HepG2 (cell line): Measurements from ENCODE around the gene SLC27A1. TPM values are rescaled to one million over a fixed set of nuclear protein-coding genes. Genes with fewer than 3 reads are reported as not detected.
A peak's percentile ranks its signal among the peaks of the same experiment; 100 is the strongest.

Experiments used
- CBFB ChIP-seq: sonication (generic); formaldehyde crosslinking; IDR thresholded peaks from 2 replicates; pipeline ENCODE4 v1.4.0; 2020; ENCODE audit warnings: missing genetic modification reagents
- CHD4 ChIP-seq: fragments of 200-600 bp; sonication (generic); IDR thresholded peaks from 2 replicates; pipeline ENCODE4 v1.7.0; 2017; ENCODE audit warnings: mild to moderate bottlenecking, low read length, borderline replicate concordance
- HNRNPL ChIP-seq: fragments of 200-400 bp; formaldehyde crosslinking; IDR thresholded peaks from 2 replicates; pipeline ENCODE4 v1.6.1; 2017; ENCODE audit warnings: mild to moderate bottlenecking, low read depth, low read length
- HOXD1 ChIP-seq: sonication (generic); formaldehyde crosslinking; IDR thresholded peaks from 2 replicates; pipeline ENCODE4 v1.5.0; 2020; ENCODE audit warnings: missing genetic modification reagents
- KDM5A ChIP-seq: fragments of 200-600 bp; sonication (generic); IDR thresholded peaks from 2 replicates; pipeline ENCODE4 v1.7.0; 2018; ENCODE audit warnings: antibody characterized with exemption, mild to moderate bottlenecking, low read length, borderline replicate concordance
- RAD21 ChIP-seq: fragments of 450-650 bp; formaldehyde crosslinking; IDR thresholded peaks from 2 replicates; pipeline ENCODE4 v1.5.0; 2020; ENCODE audit warnings: mild to moderate bottlenecking
- SKI ChIP-seq: fragments of 450-650 bp; IDR thresholded peaks from one replicate; pipeline ENCODE4 v1.6.1; 2018; ENCODE audit warnings: mild to moderate bottlenecking; ENCODE audit not compliant: partially characterized antibody
- TGIF2 ChIP-seq: IDR thresholded peaks from 2 replicates; pipeline ENCODE4 v1.6.1; 2016; ENCODE audit warnings: control low read depth, missing compliant biosample characterization
- ZMAT3 ChIP-seq: sonication (generic); formaldehyde crosslinking; conservative IDR thresholded peaks from 2 replicates; pipeline ENCODE4 v1.7.0; 2021; ENCODE audit warnings: missing genetic modification reagents
- ZNF331 ChIP-seq: sonication (generic); formaldehyde crosslinking; IDR thresholded peaks from 2 replicates; pipeline ENCODE4 v1.4.0; 2020; ENCODE audit warnings: missing genetic modification reagents
- ZNF563 ChIP-seq: sonication (generic); formaldehyde crosslinking; IDR thresholded peaks from 2 replicates; pipeline ENCODE4 v1.8.0; 2022; ENCODE audit warnings: mild to moderate bottlenecking, moderate library complexity, missing genetic modification reagents
- ZNF737 ChIP-seq: sonication (generic); formaldehyde crosslinking; IDR thresholded peaks from 2 replicates; pipeline ENCODE4 v1.5.0; 2020; ENCODE audit warnings: missing genetic modification reagents, mild to moderate bottlenecking, borderline replicate concordance
- ZSCAN20 ChIP-seq: sonication (generic); formaldehyde crosslinking; IDR thresholded peaks from 2 replicates; pipeline ENCODE4 v1.4.0; 2020; ENCODE audit warnings: missing genetic modification reagents, mild to moderate bottlenecking, borderline replicate concordance
- polyA plus RNA-seq, 8 experiments: library from polyadenylated mRNA; depleted of rRNA in 3 of 8; stranded (reverse) in 7 of 8; unstranded in 1 of 8; fragments of >200 nt; fragmentation: Illumina TruSeq in 4 of 8; extraction: Trizol in 4 of 8; gene quantifications; 2 replicates each; pipeline versions ENCODE4 v1.2.1 to v1.2.3, GENCODE V29; 2011 to 2016; ENCODE audit warnings: low read depth in 4 of 8, missing spikeins in 1 of 8, mixed read lengths in 1 of 8; ENCODE audit not compliant: insufficient read depth in 1 of 8
- total RNA-seq, 5 experiments: library from RNA; depleted of rRNA; stranded (reverse); fragments of >200 nt; fragmentation: Illumina TruSeq; extraction: Trizol; gene quantifications; 2 replicates each; pipeline ENCODE4 v1.2.3, GENCODE V29; 2016; ENCODE audit warnings: low read depth in 1 of 5
- TF ChIP-seq, protein P1 (sequence below): sonication (generic); formaldehyde crosslinking; IDR thresholded peaks from 2 replicates; pipeline ENCODE4 v1.4.0; 2020; ENCODE audit warnings: missing genetic modification reagents; ENCODE audit errors: not compliant biosample characterization
- TF ChIP-seq, protein P2 (sequence below): sonication (generic); IDR thresholded peaks from 2 replicates; pipeline ENCODE4 v1.6.1; 2016; ENCODE audit warnings: low read depth, borderline replicate concordance
- TF ChIP-seq, protein P3 (sequence below): sonication (generic); formaldehyde crosslinking; IDR thresholded peaks from 2 replicates; pipeline ENCODE4 v1.5.0; 2020; ENCODE audit warnings: missing genetic modification reagents
- TF ChIP-seq, protein P4 (sequence below): sonication (generic); formaldehyde crosslinking; IDR thresholded peaks from 2 replicates; pipeline ENCODE4 v1.4.0; 2020; ENCODE audit warnings: missing genetic modification reagents
- TF ChIP-seq, protein P5 (sequence below): sonication (generic); formaldehyde crosslinking; IDR thresholded peaks from 2 replicates; pipeline ENCODE4 v1.4.0; 2020; ENCODE audit warnings: mild to moderate bottlenecking, missing genetic modification reagents
- TF ChIP-seq, protein P6 (sequence below): sonication (generic); formaldehyde crosslinking; IDR thresholded peaks from 2 replicates; pipeline ENCODE4 v1.4.0; 2020; ENCODE audit warnings: missing genetic modification reagents
- TF ChIP-seq, protein P7 (sequence below): sonication (generic); formaldehyde crosslinking; IDR thresholded peaks from 2 replicates; pipeline ENCODE4 v1.5.0; 2020; ENCODE audit warnings: missing genetic modification reagents

The SLC27A1 gene
- total and polyA plus RNA-seq, 2 of the 13 experiments (the other 11 are each of a cell fraction or from before 2014, with no cell fraction given) = 4.1 to 8.8 TPM

DNA sequence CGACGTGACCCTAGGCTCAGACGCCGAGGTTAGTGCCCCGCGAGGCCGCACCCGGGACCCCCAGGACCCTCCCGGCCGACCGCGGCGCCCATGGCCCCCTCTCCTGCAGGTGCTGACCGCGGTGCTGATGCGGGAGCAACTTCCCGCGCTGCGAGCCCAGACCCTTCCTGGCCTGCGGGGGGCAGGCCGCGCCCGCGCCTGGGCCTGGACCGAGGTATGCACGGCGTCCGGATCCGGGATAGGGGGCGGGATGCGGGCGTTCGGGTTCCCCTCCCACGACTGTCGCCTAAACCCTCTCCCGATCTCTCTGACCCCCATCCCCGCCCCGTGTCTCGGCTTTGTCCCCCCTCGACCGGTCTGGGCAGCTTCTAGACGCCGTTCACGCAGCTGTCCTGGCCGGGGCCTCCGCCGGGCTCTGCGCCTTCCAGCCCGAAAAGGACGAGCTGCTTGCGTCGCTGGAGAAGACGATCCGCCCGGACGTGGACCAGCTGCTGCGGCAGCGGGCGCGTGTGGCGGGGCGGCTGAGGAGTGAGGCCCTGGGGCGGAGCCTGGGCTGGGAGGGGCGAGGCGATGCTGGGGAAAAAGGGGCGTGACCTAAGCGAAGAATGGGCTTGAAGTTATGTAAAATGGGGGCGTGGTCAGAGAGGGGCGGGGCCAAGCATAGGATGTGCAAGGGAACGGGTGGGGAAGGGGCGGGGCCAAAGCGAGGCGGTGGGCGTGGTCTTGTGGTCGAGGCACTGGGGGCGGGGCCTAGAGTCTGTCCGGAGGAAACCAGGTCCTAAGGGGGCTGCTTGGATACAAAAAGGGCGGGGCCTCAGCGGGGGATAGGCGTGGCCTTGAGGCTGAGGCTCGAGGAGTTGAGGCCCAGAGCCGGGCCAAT is 69.2 kb downstream of the SLC27A1 start (continued):
- TF ChIP-seq ZSCAN20 (no peak), TGIF2 (CRISPR knock-in tag) (no peak), SKI (no peak), CBFB (CRISPR knock-in tag) (no peak), RAD21 (CRISPR knock-in tag) (0 out of 2 replicates have a peak, but pooled peaks have one; percentile 25), HOXD1 (CRISPR knock-in tag) (no peak), ZNF331 (CRISPR knock-in tag) (0 out of 2 replicates have a peak, but pooled peaks have one; percentile 16), ZMAT3 (CRISPR knock-in tag) (0 out of 2 replicates have a peak, but pooled peaks have one; percentile 40), HNRNPL (no peak), CHD4 (no peak), ZNF563 (CRISPR knock-in tag) (peak; percentile 66; the same call in 1 of the 2 replicates), ZNF737 (CRISPR knock-in tag) (no peak), KDM5A (no peak)
- TF ChIP-seq, protein P1, sequence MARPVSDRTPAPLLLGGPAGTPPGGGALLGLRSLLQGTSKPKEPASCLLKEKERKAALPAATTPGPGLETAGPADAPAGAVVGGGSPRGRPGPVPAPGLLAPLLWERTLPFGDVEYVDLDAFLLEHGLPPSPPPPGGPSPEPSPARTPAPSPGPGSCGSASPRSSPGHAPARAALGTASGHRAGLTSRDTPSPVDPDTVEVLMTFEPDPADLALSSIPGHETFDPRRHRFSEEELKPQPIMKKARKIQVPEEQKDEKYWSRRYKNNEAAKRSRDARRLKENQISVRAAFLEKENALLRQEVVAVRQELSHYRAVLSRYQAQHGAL = no peak
- TF ChIP-seq, protein P2, sequence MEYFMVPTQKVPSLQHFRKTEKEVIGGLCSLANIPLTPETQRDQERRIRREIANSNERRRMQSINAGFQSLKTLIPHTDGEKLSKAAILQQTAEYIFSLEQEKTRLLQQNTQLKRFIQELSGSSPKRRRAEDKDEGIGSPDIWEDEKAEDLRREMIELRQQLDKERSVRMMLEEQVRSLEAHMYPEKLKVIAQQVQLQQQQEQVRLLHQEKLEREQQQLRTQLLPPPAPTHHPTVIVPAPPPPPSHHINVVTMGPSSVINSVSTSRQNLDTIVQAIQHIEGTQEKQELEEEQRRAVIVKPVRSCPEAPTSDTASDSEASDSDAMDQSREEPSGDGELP = peak; percentile 60; the same call in 1 of the 2 replicates
- TF ChIP-seq, protein P3, sequence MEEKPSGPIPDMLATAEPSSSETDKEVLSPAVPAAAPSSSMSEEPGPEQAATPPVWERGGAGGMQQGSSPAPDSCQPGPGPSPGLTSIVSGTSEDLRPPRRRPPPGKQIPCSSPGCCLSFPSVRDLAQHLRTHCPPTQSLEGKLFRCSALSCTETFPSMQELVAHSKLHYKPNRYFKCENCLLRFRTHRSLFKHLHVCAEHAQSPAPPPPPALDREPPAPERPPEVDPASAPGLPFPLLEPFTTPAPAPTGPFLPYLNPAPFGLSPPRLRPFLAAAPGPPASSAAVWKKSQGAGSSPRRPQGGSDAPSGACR (CRISPR knock-in tag) = 0 out of 2 replicates have a peak, but pooled peaks have one; percentile 49
- TF ChIP-seq, protein P4, sequence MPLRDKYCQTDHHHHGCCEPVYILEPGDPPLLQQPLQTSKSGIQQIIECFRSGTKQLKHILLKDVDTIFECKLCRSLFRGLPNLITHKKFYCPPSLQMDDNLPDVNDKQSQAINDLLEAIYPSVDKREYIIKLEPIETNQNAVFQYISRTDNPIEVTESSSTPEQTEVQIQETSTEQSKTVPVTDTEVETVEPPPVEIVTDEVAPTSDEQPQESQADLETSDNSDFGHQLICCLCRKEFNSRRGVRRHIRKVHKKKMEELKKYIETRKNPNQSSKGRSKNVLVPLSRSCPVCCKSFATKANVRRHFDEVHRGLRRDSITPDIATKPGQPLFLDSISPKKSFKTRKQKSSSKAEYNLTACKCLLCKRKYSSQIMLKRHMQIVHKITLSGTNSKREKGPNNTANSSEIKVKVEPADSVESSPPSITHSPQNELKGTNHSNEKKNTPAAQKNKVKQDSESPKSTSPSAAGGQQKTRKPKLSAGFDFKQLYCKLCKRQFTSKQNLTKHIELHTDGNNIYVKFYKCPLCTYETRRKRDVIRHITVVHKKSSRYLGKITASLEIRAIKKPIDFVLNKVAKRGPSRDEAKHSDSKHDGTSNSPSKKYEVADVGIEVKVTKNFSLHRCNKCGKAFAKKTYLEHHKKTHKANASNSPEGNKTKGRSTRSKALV (CRISPR knock-in tag) = 0 out of 2 replicates have a peak, but pooled peaks have one; percentile 56
- TF ChIP-seq, protein P5, sequence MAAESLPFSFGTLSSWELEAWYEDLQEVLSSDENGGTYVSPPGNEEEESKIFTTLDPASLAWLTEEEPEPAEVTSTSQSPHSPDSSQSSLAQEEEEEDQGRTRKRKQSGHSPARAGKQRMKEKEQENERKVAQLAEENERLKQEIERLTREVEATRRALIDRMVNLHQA = no peak
- TF ChIP-seq, protein P6, sequence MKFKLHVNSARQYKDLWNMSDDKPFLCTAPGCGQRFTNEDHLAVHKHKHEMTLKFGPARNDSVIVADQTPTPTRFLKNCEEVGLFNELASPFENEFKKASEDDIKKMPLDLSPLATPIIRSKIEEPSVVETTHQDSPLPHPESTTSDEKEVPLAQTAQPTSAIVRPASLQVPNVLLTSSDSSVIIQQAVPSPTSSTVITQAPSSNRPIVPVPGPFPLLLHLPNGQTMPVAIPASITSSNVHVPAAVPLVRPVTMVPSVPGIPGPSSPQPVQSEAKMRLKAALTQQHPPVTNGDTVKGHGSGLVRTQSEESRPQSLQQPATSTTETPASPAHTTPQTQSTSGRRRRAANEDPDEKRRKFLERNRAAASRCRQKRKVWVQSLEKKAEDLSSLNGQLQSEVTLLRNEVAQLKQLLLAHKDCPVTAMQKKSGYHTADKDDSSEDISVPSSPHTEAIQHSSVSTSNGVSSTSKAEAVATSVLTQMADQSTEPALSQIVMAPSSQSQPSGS (CRISPR knock-in tag) = no peak
- TF ChIP-seq, protein P7, sequence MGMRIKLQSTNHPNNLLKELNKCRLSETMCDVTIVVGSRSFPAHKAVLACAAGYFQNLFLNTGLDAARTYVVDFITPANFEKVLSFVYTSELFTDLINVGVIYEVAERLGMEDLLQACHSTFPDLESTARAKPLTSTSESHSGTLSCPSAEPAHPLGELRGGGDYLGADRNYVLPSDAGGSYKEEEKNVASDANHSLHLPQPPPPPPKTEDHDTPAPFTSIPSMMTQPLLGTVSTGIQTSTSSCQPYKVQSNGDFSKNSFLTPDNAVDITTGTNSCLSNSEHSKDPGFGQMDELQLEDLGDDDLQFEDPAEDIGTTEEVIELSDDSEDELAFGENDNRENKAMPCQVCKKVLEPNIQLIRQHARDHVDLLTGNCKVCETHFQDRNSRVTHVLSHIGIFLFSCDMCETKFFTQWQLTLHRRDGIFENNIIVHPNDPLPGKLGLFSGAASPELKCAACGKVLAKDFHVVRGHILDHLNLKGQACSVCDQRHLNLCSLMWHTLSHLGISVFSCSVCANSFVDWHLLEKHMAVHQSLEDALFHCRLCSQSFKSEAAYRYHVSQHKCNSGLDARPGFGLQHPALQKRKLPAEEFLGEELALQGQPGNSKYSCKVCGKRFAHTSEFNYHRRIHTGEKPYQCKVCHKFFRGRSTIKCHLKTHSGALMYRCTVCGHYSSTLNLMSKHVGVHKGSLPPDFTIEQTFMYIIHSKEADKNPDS (CRISPR knock-in tag) = no peak
